Sciatic nerve (tissue), 2 donors: ENCODE data around the gene LSM14B. TPM values are rescaled to one million over a fixed set of nuclear protein-coding genes. Genes with fewer than 3 reads are reported as not detected.

Experiments
- ATAC-seq: fragments of 200-7000 bp; cut with Tn5 transposase; one replicate; pipeline ENCODE4 v1.9.1; 2020; ENCODE audit warnings: mild to moderate bottlenecking, moderate library complexity
- DNase-seq: peaks from one replicate; pipeline ENCODE4 v3.0.0-alpha.2; 2020; ENCODE audit warnings: low spot score
- intact Hi-C: fragments of 100-400 bp; cut with DNase I; formaldehyde crosslinking; loops from one replicate; pipeline ENCODE4 v1.14.2; 2022
- total RNA-seq: library from RNA; stranded (reverse); fragmentation: NEBNext Ultra II Directional; extraction: Animal tissue kit (Norgen Biotek cat#: 25700); gene quantifications from one replicate; pipeline ENCODE4 v1.2.1, GENCODE V29; 2021
- donor health status: DM: no; HTN: no; CAD: no.
- donor health status: DM: no; HTN: no; CAD: no.

LSM14B gene
- total RNA-seq, 1 donor from 2014 or later: 26.5 TPM

DNA sequence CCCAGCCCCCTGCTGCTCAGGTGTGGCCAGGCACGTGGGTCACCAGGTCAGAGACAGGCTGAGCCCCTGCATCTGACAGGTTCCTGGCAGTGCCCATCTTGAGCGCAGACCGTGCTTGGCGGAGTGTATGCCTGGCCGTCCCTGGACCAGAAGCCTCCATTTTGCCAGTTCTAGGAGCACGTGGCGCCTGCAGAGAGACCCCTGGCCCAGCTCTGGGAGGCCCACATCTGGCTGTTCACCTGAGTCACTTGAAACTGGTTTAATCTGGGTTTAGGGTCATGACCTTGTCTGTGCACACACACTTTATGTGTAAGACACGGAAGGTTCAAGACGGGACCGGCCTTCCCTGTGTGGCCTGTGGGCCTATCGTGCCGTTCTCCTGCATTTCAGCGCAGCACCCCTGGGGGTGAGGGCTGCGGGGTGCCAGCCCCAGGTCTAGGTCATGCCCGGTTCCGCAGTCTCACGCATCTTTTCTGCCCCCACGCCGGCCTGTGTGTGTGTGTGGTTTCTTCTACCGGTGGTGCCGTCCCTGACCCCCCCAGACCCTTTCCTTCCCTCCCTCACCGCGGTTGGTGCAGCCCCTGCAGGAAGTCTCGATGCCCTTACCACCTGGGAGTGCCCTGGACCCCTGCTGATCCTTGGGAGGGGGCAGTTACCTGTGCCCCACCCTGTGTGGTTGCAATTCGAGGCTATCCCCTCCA lies 35.3 kb downstream of the LSM14B start:
- DNase-seq (no peak), ATAC-seq (no peak)
- intact Hi-C loops: loop anchor here (2.0 kb wide), 1 partner anchor 37 kb away; no protein-coding TSS in a partner anchor

GRCh38 chr20:62158088-62158400 lies 35.8 kb downstream of the LSM14B start:
- intact Hi-C loops: no loop called here
- no peak for ATAC-seq
- no peak for DNase-seq

GRCh38 chr20:62158541-62158940 lies 36.3 kb downstream of the LSM14B start:
- intact Hi-C loops: no loop called here

GRCh38 chr20:62159052-62159451 lies 36.8 kb downstream of the LSM14B start:
- ATAC-seq (no peak), DNase-seq (no peak)
- intact Hi-C loops: no loop called here

More at GRCh38 chr20:62158541-62158940, 36.3 kb downstream of the LSM14B start:
- ATAC-seq: no peak
- no peak for DNase-seq

GRCh38 chr20:62159839-62160238 lies 37.6 kb downstream of the LSM14B start:
- ATAC-seq (no peak), DNase-seq (no peak)
- intact Hi-C loops: no loop called here

DNA sequence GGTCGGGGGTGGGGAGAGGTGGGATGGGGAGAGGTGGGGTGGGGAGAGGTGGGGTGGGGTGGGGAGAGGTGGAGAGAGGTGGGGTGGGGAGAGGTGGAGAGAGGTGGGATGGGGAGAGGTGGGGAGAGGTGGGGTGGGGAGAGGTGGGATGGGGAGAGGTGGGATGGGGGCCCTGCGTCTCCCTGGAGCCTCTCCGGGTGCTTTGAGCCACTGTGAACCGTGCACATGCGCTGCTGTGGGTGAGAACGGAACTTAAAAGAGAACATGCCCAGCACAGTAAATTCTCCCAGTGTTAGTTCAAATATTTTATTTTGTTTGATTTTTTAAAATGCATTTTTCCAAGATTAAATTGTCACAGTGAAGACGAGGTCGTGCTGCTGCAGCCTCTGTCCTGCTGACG lies 38.0 kb downstream of the LSM14B start:
- DNase-seq (no peak), ATAC-seq (no peak)
- intact Hi-C loops: no loop called here

- intact Hi-C loops: no loop called here
- no peak for DNase-seq
- ATAC-seq: no peak
Observed at GRCh38 chr20:62160876-62161275, 38.6 kb downstream of the LSM14B start.

DNA sequence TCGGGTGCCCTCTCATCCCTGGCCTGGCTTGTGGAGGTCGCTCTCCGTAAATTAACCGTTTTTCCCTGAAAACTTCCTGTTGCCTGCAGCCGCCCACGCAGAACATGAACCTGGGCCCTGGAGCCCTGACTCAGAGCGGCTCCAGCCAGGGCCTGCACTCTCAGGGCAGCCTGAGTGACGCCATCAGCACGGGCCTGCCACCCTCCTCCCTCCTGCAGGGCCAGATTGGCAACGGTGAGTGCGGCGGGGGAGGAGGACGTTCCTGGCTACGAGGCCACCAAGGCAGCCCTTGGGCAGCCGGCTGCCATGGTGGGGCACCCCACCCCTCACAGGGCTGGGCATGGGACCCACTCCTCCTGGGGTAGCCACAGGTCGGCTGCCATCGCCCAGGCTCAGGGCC lies 39.1 kb downstream of the LSM14B start:
- intact Hi-C loops: no loop called here
- DNase-seq: no peak
- no peak for ATAC-seq

DNA sequence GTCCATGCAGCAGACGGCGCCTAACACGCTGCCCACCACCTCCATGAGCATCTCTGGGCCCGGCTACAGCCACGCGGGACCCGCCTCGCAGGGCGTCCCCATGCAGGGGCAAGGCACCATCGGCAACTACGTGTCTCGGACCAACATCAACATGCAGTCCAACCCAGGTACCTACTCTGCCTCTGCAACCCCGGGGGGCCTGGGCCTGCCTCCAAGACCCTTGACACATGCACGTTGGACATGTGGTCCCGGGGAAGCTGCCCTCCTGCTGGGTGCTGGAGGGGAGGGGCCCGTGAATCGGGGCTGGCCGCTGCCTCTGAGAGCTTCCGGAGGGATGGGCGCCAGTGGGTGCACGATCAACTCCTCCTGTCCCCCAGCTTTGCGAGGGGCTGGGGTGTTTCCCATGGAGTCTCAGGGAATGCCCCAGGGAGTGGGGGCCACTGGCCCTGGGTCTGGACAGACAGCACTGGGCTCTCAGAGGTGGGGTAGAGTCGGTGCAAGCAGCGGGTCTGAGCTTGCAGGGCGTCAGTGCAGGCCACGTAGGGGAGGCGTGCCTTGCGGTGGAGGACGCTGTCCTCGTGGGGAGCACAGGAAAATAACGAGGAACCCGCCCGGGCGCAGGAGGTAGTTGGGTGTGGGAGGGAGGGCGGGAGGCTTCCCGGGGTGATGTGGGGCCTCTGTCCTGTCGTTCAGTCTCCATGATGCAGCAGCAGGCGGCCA lies 40.6 kb downstream of the LSM14B start:
- intact Hi-C loops: no loop called here
- ATAC-seq: no peak
- DNase-seq: no peak

DNA sequence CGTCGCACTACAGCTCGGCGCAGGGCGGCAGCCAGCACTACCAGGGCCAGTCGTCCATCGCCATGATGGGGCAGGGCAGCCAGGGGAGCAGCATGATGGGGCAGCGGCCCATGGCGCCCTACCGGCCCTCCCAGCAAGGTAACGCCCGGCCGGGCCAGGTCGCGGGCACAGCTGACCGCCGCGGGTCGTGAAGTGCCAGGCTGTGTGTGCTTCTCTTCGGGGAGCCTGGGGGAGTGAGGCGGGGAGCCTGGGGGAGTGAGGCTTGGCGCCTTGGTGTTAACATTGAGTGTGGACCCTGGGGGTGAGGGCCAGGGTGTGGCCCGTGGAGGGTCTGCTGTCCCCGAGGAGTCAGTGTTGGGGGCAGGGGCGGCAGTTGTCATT lies 41.2 kb downstream of the LSM14B start:
- no peak for ATAC-seq
- DNase-seq: no peak
- intact Hi-C loops: no loop called here

GRCh38 chr20:62163986-62164762 lies 41.9 kb downstream of the LSM14B start:
- no peak for DNase-seq

GRCh38 chr20:62164879-62165761 lies 42.8 kb downstream of the LSM14B start:
- DNase-seq (no peak), ATAC-seq (no peak)
- intact Hi-C loops: no loop called here

More at GRCh38 chr20:62163986-62164762, 41.9 kb downstream of the LSM14B start:
- intact Hi-C loops: no loop called here
- no peak for ATAC-seq

GRCh38 chr20:62165762-62166399 lies 43.6 kb downstream of the LSM14B start:
- no peak for DNase-seq
- intact Hi-C loops: no loop called here
- peak; percentile 44 for ATAC-seq

- DNase-seq: no peak
- no peak for ATAC-seq
- intact Hi-C loops: no loop called here
Observed at GRCh38 chr20:62167474-62167873, 45.2 kb downstream of the LSM14B start.

GRCh38 chr20:62168061-62168460 lies 45.8 kb downstream of the LSM14B start:
- ATAC-seq (no peak), DNase-seq (no peak)
- intact Hi-C loops: no loop called here

GRCh38 chr20:62168890-62169435 lies 46.7 kb downstream of the LSM14B start:
- no peak for DNase-seq
- no peak for ATAC-seq
- intact Hi-C loops: no loop called here

GRCh38 chr20:62170536-62170935 lies 48.3 kb downstream of the LSM14B start:
- DNase-seq (no peak), ATAC-seq (no peak)
- intact Hi-C loops: no loop called here

GRCh38 chr20:62171245-62171644 lies 49.0 kb downstream of the LSM14B start:
- DNase-seq (no peak), ATAC-seq (no peak)
- intact Hi-C loops: no loop called here
